Measurements from ENCODE around the gene ZFP36L1.

The ZFP36L1 gene

GRCh38 chr14:68780358-68781160 lies 12.3 kb downstream of the ZFP36L1 start:
- WGBS: 66% methylated on average over 7 of the region's 7 CpGs
- Histone ChIP-seq H3K9ac (ENCODE audit: low read depth, low read length) (no peak overlapping the region), H3K4me1 (ENCODE audit: insufficient read depth, low read length) (peaks cover 14% of the 10 kb centered on the region; the same call in 1 of the 2 replicates), H3K27me3 (ENCODE audit: insufficient read depth, low read length) (no peaks in the 10 kb centered on the region), H3K36me3 (ENCODE audit: insufficient read depth, low read length) (no peaks in the 10 kb centered on the region), H3K27ac (ENCODE audit: low read depth, low read length) (no peak overlapping the region), H3K4me3 (ENCODE audit: low read length) (no peak overlapping the region), H3K9me3 (ENCODE audit: insufficient read depth, low read depth, low read length) (no peaks in the 10 kb centered on the region)

- no peak overlapping the region for H3K27ac ChIP-seq (ENCODE audit: low read depth, low read length)
- peaks cover 14% of the 10 kb centered on the region; the same call in 1 of the 2 replicates for H3K4me1 ChIP-seq (ENCODE audit: insufficient read depth, low read length)
- no peak overlapping the region for H3K9ac ChIP-seq (ENCODE audit: low read depth, low read length)
- no peak overlapping the region for H3K4me3 ChIP-seq (ENCODE audit: low read length)
- 76% methylated on average over 9 of the region's 9 CpGs for WGBS
- no peaks in the 10 kb centered on the region for H3K36me3 ChIP-seq (ENCODE audit: insufficient read depth, low read length)
- no peaks in the 10 kb centered on the region for H3K9me3 ChIP-seq (ENCODE audit: insufficient read depth, low read depth, low read length)
- H3K27me3 ChIP-seq (ENCODE audit: insufficient read depth, low read length): no peaks in the 10 kb centered on the region
These were observed 13.0 kb downstream of the ZFP36L1 start for GRCh38 chr14:68779761-68780323.

- H3K27me3 ChIP-seq (ENCODE audit: insufficient read depth, low read length): no peaks in the 10 kb centered on the region
- H3K27ac ChIP-seq (ENCODE audit: low read depth, low read length): no peak overlapping the region
- H3K36me3 ChIP-seq (ENCODE audit: insufficient read depth, low read length): no peaks in the 10 kb centered on the region
- H3K9ac ChIP-seq (ENCODE audit: low read depth, low read length): no peak overlapping the region
- H3K9me3 ChIP-seq (ENCODE audit: insufficient read depth, low read depth, low read length): no peaks in the 10 kb centered on the region
- WGBS: 81% methylated on average over 1 of the region's 1 CpG
- H3K4me1 ChIP-seq (ENCODE audit: insufficient read depth, low read length): peaks cover 14% of the 10 kb centered on the region; the same call in 1 of the 2 replicates
- no peak overlapping the region for H3K4me3 ChIP-seq (ENCODE audit: low read length)
These were observed 15.2 kb downstream of the ZFP36L1 start for GRCh38 chr14:68777644-68778043.

- Histone ChIP-seq H3K36me3 (ENCODE audit: insufficient read depth, low read length) (no peaks in the 10 kb centered on the region), H3K4me3 (ENCODE audit: low read length) (no peak overlapping the region), H3K9me3 (ENCODE audit: insufficient read depth, low read depth, low read length) (no peaks in the 10 kb centered on the region), H3K27me3 (ENCODE audit: insufficient read depth, low read length) (no peaks in the 10 kb centered on the region), H3K4me1 (ENCODE audit: insufficient read depth, low read length) (peaks cover 7% of the 10 kb centered on the region; the same call in 1 of the 2 replicates), H3K9ac (ENCODE audit: low read depth, low read length) (no peak overlapping the region), H3K27ac (ENCODE audit: low read depth, low read length) (no peak overlapping the region)
- 91% methylated on average over 6 of the region's 6 CpGs for WGBS
These were observed 17.2 kb downstream of the ZFP36L1 start for GRCh38 chr14:68775614-68776126.

GRCh38 chr14:68774771-68775613 lies 17.9 kb downstream of the ZFP36L1 start:
- 94% methylated on average over 4 of the region's 4 CpGs for WGBS
- H3K27me3 ChIP-seq (ENCODE audit: insufficient read depth, low read length): no peaks in the 10 kb centered on the region
- H3K9ac ChIP-seq (ENCODE audit: low read depth, low read length): no peak overlapping the region
- H3K36me3 ChIP-seq (ENCODE audit: insufficient read depth, low read length): no peaks in the 10 kb centered on the region
- no peak overlapping the region for H3K4me3 ChIP-seq (ENCODE audit: low read length)
- no peaks in the 10 kb centered on the region for H3K9me3 ChIP-seq (ENCODE audit: insufficient read depth, low read depth, low read length)
- no peak overlapping the region for H3K27ac ChIP-seq (ENCODE audit: low read depth, low read length)
- peaks cover 4% of the 10 kb centered on the region; the same call in 1 of the 2 replicates for H3K4me1 ChIP-seq (ENCODE audit: insufficient read depth, low read length)

- H3K9ac ChIP-seq (ENCODE audit: low read depth, low read length): no peak overlapping the region
- no peak overlapping the region for H3K4me3 ChIP-seq (ENCODE audit: low read length)
- no peaks in the 10 kb centered on the region for H3K36me3 ChIP-seq (ENCODE audit: insufficient read depth, low read length)
- no peaks in the 10 kb centered on the region for H3K27me3 ChIP-seq (ENCODE audit: insufficient read depth, low read length)
- 89% methylated on average over 5 of the region's 6 CpGs for WGBS
- no peaks in the 10 kb centered on the region for H3K9me3 ChIP-seq (ENCODE audit: insufficient read depth, low read depth, low read length)
- no peaks in the 10 kb centered on the region for H3K4me1 ChIP-seq (ENCODE audit: insufficient read depth, low read length)
- H3K27ac ChIP-seq (ENCODE audit: low read depth, low read length): no peak overlapping the region
These were observed 20.0 kb downstream of the ZFP36L1 start for GRCh38 chr14:68772761-68773381.

GRCh38 chr14:68771631-68772030 lies 21.2 kb downstream of the ZFP36L1 start:
- Histone ChIP-seq H3K9ac (ENCODE audit: low read depth, low read length) (no peak overlapping the region), H3K4me1 (ENCODE audit: insufficient read depth, low read length) (no peaks in the 10 kb centered on the region), H3K9me3 (ENCODE audit: insufficient read depth, low read depth, low read length) (no peaks in the 10 kb centered on the region), H3K36me3 (ENCODE audit: insufficient read depth, low read length) (no peaks in the 10 kb centered on the region), H3K4me3 (ENCODE audit: low read length) (no peak overlapping the region), H3K27me3 (ENCODE audit: insufficient read depth, low read length) (no peaks in the 10 kb centered on the region), H3K27ac (ENCODE audit: low read depth, low read length) (no peak overlapping the region)
- 80% methylated on average over 10 of the region's 10 CpGs for WGBS

GRCh38 chr14:68770553-68771286 lies 22.1 kb downstream of the ZFP36L1 start:
- H3K27me3 ChIP-seq (ENCODE audit: insufficient read depth, low read length): no peaks in the 10 kb centered on the region
- H3K9me3 ChIP-seq (ENCODE audit: insufficient read depth, low read depth, low read length): no peaks in the 10 kb centered on the region
- no peak overlapping the region for H3K27ac ChIP-seq (ENCODE audit: low read depth, low read length)
- no peaks in the 10 kb centered on the region for H3K4me1 ChIP-seq (ENCODE audit: insufficient read depth, low read length)
- WGBS: 90% methylated on average over 11 of the region's 11 CpGs
- no peak overlapping the region for H3K4me3 ChIP-seq (ENCODE audit: low read length)
- H3K9ac ChIP-seq (ENCODE audit: low read depth, low read length): no peak overlapping the region
- H3K36me3 ChIP-seq (ENCODE audit: insufficient read depth, low read length): no peaks in the 10 kb centered on the region

GRCh38 chr14:68770051-68770450 lies 22.8 kb downstream of the ZFP36L1 start:
- no peak overlapping the region for H3K27ac ChIP-seq (ENCODE audit: low read depth, low read length)
- H3K9me3 ChIP-seq (ENCODE audit: insufficient read depth, low read depth, low read length): no peaks in the 10 kb centered on the region
- no peak overlapping the region for H3K9ac ChIP-seq (ENCODE audit: low read depth, low read length)
- H3K27me3 ChIP-seq (ENCODE audit: insufficient read depth, low read length): no peaks in the 10 kb centered on the region
- no peaks in the 10 kb centered on the region for H3K36me3 ChIP-seq (ENCODE audit: insufficient read depth, low read length)
- no peaks in the 10 kb centered on the region for H3K4me1 ChIP-seq (ENCODE audit: insufficient read depth, low read length)
- H3K4me3 ChIP-seq (ENCODE audit: low read length): no peak overlapping the region
- WGBS: 96% methylated on average over 9 of the region's 9 CpGs

- H3K27me3 ChIP-seq (ENCODE audit: insufficient read depth, low read length): no peaks in the 10 kb centered on the region
- no peak overlapping the region for H3K4me3 ChIP-seq (ENCODE audit: low read length)
- H3K4me1 ChIP-seq (ENCODE audit: insufficient read depth, low read length): peaks cover 3% of the 10 kb centered on the region; the same call in 1 of the 2 replicates
- H3K9me3 ChIP-seq (ENCODE audit: insufficient read depth, low read depth, low read length): no peaks in the 10 kb centered on the region
- 93% methylated on average over 7 of the region's 7 CpGs for WGBS
- no peaks in the 10 kb centered on the region for H3K36me3 ChIP-seq (ENCODE audit: insufficient read depth, low read length)
- no peak overlapping the region for H3K27ac ChIP-seq (ENCODE audit: low read depth, low read length)
- no peak overlapping the region for H3K9ac ChIP-seq (ENCODE audit: low read depth, low read length)
These were observed 24.6 kb downstream of the ZFP36L1 start for GRCh38 chr14:68768316-68768715.

Measured in HUES64 (cell line).